GM12878 (cell line): Measurements from ENCODE around the gene PLB1. TPM values are rescaled to one million over a fixed set of nuclear protein-coding genes. Genes with fewer than 3 reads are reported as not detected.

Source experiments
- ATAC-seq: fragments of 200-7000 bp; cut with Tn5 transposase; 3 replicates; pipeline ENCODE4 v1.9.1; 2020; ENCODE audit warnings: mild to moderate bottlenecking, moderate library complexity
- BruUV-seq: library from RNA; stranded (reverse); fragments of 400-500 nt; replicated peaks from 2 replicates; lab custom pipeline; 2021; lab: Mats Ljungman, UMichigan
- CTCF ChIA-PET: fragments of 300-600 bp; sonication (Branson Sonifier 250); formaldehyde crosslinking; extraction: SDS; loops from one replicate; lab custom pipeline; 2021; ENCODE audit warnings: inconsistent platforms; lab: Yijun Ruan, JAX
- POLR2A ChIA-PET: fragments of 350-600 bp; formaldehyde crosslinking; extraction: SDS; loops from one replicate; lab custom pipeline; 2021; ENCODE audit warnings: inconsistent platforms; lab: Charles Lee
- RAD21 ChIA-PET: fragments of 300-600 bp; sonication (Branson Sonifier 250); formaldehyde crosslinking; loops from one replicate; lab custom pipeline; 2023; ENCODE audit warnings: antibody characterized with exemption; ENCODE audit not compliant: unreplicated experiment; lab: Charles Lee
- SMC1A ChIA-PET: fragments of 300-600 bp; sonication (Branson Sonifier 250); formaldehyde crosslinking; loops from one replicate; lab custom pipeline; 2023; ENCODE audit not compliant: unreplicated experiment, uncharacterized antibody; lab: Charles Lee
- DNase-seq: peaks from one replicate; pipeline ENCODE4 v3.0.0-alpha.2; 2011; ENCODE audit warnings: low read depth, low spot score
- FAIRE-seq: peaks from 3 replicates; lab custom pipeline; 2011; peaks lifted over from hg19 to GRCh38; lab: Jason Lieb, UNC
- H2AFZ ChIP-seq: 2 replicates; pipeline ENCODE4 v1.6.0; 2011; ENCODE audit warnings: low read depth, low read length, control low read depth; ENCODE audit not compliant: control insufficient read depth
- H3K27ac ChIP-seq: 2 replicates; pipeline ENCODE4 v1.5.1; 2011; ENCODE audit warnings: control low read depth; ENCODE audit not compliant: control insufficient read depth, insufficient read depth
- H3K27me3 ChIP-seq, 2 experiments: replicated peaks in 1 of 2; 2 replicates each; pipeline versions ENCODE4 v1.6.0 to v1.6.1; 2011; ENCODE audit warnings: low read length in 1 of 2; ENCODE audit not compliant: control insufficient read depth in 2 of 2, insufficient read depth in 2 of 2
- H3K36me3 ChIP-seq, 2 experiments: 2 replicates each; pipeline ENCODE4 v1.5.1; 2011; ENCODE audit warnings: low read length in 1 of 2; ENCODE audit not compliant: control insufficient read depth in 2 of 2, insufficient read depth in 2 of 2
- H3K4me1 ChIP-seq: 2 replicates; pipeline ENCODE4 v1.6.1; 2011; ENCODE audit warnings: mild to moderate bottlenecking, low read length, moderate library complexity, mixed read lengths; ENCODE audit not compliant: control insufficient read depth, insufficient read depth
- H3K4me2 ChIP-seq: 2 replicates; pipeline ENCODE4 v1.6.0; 2011; ENCODE audit warnings: control low read depth; ENCODE audit not compliant: control insufficient read depth, insufficient read depth
- H3K4me3 ChIP-seq: fragments of 200-600 bp; sonication (generic); 2 replicates; pipeline ENCODE4 v1.5.1; 2016
- H3K79me2 ChIP-seq: 2 replicates; pipeline ENCODE4 v1.6.0; 2011; ENCODE audit warnings: low read length; ENCODE audit not compliant: control insufficient read depth, insufficient read depth
- H3K9ac ChIP-seq: 2 replicates; pipeline ENCODE4 v1.8.0; 2011; ENCODE audit warnings: low read length, control low read depth, mixed read lengths; ENCODE audit not compliant: control insufficient read depth, insufficient read depth
- H3K9me3 ChIP-seq: replicated peaks from 3 replicates; pipeline ENCODE4 v1.5.1; 2011; ENCODE audit warnings: mild to moderate bottlenecking, low read length; ENCODE audit not compliant: control insufficient read depth, insufficient read depth
- H4K20me1 ChIP-seq: 2 replicates; pipeline ENCODE4 v1.6.0; 2011; ENCODE audit not compliant: control insufficient read depth, insufficient read depth
- HCFC1 ChIP-seq: fragments of 150-350 bp; IDR thresholded peaks from 2 replicates; pipeline ENCODE4 v1.6.1; 2014; ENCODE audit warnings: low read length
- MXI1 ChIP-seq: fragments of 150-350 bp; IDR thresholded peaks from 2 replicates; pipeline ENCODE4 v1.6.1; 2011; ENCODE audit warnings: low read depth, mild to moderate bottlenecking, inconsistent platforms, low read length, improper control_type of control experiment
- WGBS: methylation state at CpG from one replicate; pipeline ENCODE4 v1.1.6; 2016; ENCODE audit warnings: low lambda C conversion rate; ENCODE audit not compliant: insufficient replicate concordance, insufficient coverage; ENCODE audit errors: missing lambda C conversion rate; 5-methylcytosine and 5-hydroxymethylcytosine counted together
- in situ Hi-C: fragments of 300-500 bp; cut with MboI; formaldehyde crosslinking; loops from 9 replicates; pipeline ENCODE4 v1.14.3; 2018; ENCODE audit warnings: mixed read lengths
- intact Hi-C: fragments of 100-400 bp; cut with micrococcal nuclease; formaldehyde crosslinking; loops from one replicate; pipeline ENCODE4 v1.14.2; 2022; ENCODE audit not compliant: unreplicated experiment
- polyA plus RNA-seq, 11 experiments: library from polyadenylated mRNA; depleted of rRNA in 4 of 11; unstranded in 6 of 11; stranded (reverse) in 5 of 11; fragments of >200 nt; fragmentation: Nextera tagmentation in 4 of 11; fragmentation: Illumina TruSeq in 1 of 11; extraction: Ambion mirVana in 4 of 11; extraction: Trizol in 1 of 11; gene quantifications; 1 replicate in 1 of 11; 2 replicates in 10 of 11; pipeline versions ENCODE4 v1.2.1 to v1.2.3, GENCODE V29; 2011 to 2016; ENCODE audit warnings: inconsistent platforms in 2 of 11, missing spikeins in 2 of 11, low read depth in 1 of 11
- small RNA-seq: library from RNA; depleted of rRNA; stranded (forward); fragments of <200 nt; gene quantifications from one replicate; pipeline ENCODE3, GENCODE V24; 2014
- total RNA-seq, 4 experiments: library from RNA; depleted of rRNA in 3 of 4; stranded (reverse); fragments of >200 nt in 3 of 4; fragmentation: Illumina TruSeq in 1 of 4; extraction: Trizol in 1 of 4; gene quantifications; 2 replicates each; pipeline versions ENCODE4 v1.2.1 to v1.2.3, GENCODE V29; 2013 to 2021
- TF ChIP-seq, protein P1 (sequence below), 3 experiments: IDR thresholded peaks in 2 of 3; conservative IDR thresholded peaks in 1 of 3; 2 replicates each; pipeline ENCODE4 v1.5.1; 2011; ENCODE audit warnings: low read depth in 3 of 3, low read length in 3 of 3, mild to moderate bottlenecking in 3 of 3, control low read depth in 2 of 3, moderate library complexity in 2 of 3, inconsistent platforms in 1 of 3, mixed read lengths in 1 of 3; ENCODE audit not compliant: control insufficient read depth in 2 of 3, insufficient read depth in 1 of 3; ENCODE audit errors: extremely low read depth in 1 of 3

Gene PLB1
- total and polyA plus RNA-seq, 10 of the 15 experiments (the other 5 are each of a cell fraction or from before 2014, with no cell fraction given), result 0.03 to 0.49 (median 0.28) TPM

DNA sequence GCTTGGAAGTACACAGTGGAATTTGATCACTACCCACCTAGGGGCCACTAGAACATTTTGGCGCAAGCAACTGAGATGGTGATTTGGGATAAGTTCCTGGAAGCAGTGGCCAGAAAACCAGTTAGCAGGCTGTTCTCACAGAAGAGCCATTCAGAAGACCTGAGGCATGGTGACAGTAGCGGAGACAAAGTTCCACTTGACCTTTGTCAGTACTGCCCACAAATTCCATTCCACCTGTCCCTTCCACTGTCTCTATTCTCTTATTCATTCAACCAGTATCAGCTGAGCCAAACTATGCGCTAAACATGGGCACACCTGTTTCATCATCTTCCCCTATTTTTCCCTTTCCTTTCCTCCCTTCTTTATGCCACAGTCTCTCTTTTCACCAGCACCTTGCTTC lies 196.6 kb downstream of the PLB1 start (continued):
- TF ChIP-seq, protein P1, sequence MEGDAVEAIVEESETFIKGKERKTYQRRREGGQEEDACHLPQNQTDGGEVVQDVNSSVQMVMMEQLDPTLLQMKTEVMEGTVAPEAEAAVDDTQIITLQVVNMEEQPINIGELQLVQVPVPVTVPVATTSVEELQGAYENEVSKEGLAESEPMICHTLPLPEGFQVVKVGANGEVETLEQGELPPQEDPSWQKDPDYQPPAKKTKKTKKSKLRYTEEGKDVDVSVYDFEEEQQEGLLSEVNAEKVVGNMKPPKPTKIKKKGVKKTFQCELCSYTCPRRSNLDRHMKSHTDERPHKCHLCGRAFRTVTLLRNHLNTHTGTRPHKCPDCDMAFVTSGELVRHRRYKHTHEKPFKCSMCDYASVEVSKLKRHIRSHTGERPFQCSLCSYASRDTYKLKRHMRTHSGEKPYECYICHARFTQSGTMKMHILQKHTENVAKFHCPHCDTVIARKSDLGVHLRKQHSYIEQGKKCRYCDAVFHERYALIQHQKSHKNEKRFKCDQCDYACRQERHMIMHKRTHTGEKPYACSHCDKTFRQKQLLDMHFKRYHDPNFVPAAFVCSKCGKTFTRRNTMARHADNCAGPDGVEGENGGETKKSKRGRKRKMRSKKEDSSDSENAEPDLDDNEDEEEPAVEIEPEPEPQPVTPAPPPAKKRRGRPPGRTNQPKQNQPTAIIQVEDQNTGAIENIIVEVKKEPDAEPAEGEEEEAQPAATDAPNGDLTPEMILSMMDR (IDR thresholded peaks at IDR 0.05 in 2 of 3, conservative IDR thresholded peaks at IDR 0.05 in 1 of 3; ENCODE audit: control insufficient read depth in 2 of 3, extremely low read depth in 1 of 3, insufficient read depth in 1 of 3, low read depth in 3 of 3, low read length in 3 of 3), result no peak
- TF ChIP-seq HCFC1, result no peak

DNA sequence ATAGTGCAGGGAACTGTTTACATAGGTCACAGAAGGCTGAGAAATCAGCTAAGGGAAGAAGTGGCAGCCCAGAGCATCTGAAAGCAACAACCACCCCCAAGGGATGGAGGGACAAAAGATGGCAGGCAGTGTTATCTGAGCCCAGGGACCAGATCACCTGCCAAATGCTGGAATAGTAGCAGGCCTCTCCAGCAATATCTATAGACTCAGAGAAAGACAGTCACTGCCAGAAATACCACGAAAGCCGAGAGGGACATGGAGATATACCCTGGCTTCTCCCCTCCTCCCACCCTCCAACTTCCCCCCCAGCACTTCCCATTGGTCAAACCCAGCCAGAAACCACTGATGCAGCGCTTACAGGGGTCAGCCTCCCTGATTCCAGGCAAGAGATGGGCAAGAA lies 197.4 kb downstream of the PLB1 start:
- no peak for ATAC-seq
- Histone ChIP-seq H3K27ac (no peak overlapping the region), H3K4me3 (no peak overlapping the region), H2AFZ (no peak overlapping the region), H3K9me3 (no peaks in the 10 kb centered on the region), H4K20me1 (no peaks in the 10 kb centered on the region), H3K36me3 (no peaks in the 10 kb centered on the region), H3K79me2 (no peaks in the 10 kb centered on the region), H3K4me2 (no peak overlapping the region), H3K4me1 (no peaks in the 10 kb centered on the region), H3K9ac (no peak overlapping the region), H3K27me3 (no peaks in the 10 kb centered on the region)
- DNase-seq, result no peak
- POLR2A ChIA-PET, result no interaction called here
- TF ChIP-seq MXI1, result no peak
- 36% methylated on average over 3 of the region's 3 CpGs for WGBS
- SMC1A ChIA-PET, result no interaction called here
- intact Hi-C loops, result no loop called here
- in situ Hi-C loops, result no loop called here
- CTCF ChIA-PET, result no interaction called here
- no peak for FAIRE-seq
- RAD21 ChIA-PET, result interaction anchor here (0.7 kb wide), 1 partner anchor 125 kb away, joined by 3 read pairs; no protein-coding TSS in a partner anchor
- no TSS peak for BruUV-seq

Small RNA genes lying within 50 kb of the gene (small RNA-seq; reads per million reads assigned to genes)
- gene RNA5SP89 (not detected), gene SNRPGP7 (not detected)

Other genes starting within 250 kb of the PLB1 start
- 0.16 and 0.40 TPM in 2 replicates for gene FOSL2, start 103.2 kb upstream of the PLB1 start, total RNA-seq (2014; rRNA removed)
- 0.14 and 0.36 TPM in 2 replicates for gene FOSL2, start 103.2 kb upstream of the PLB1 start, total RNA-seq (2014; rRNA removed; fragmentation: Illumina TruSeq; extraction: Trizol)
- 1.3 and 1.9 TPM in 2 replicates for gene FOSL2, start 103.2 kb upstream of the PLB1 start, total RNA-seq (2021)
- gene FOSL2, start 103.2 kb upstream of the PLB1 start, polyA plus RNA-seq (2011; rRNA removed), result 0.53 and 0.67 TPM in 2 replicates
- gene FOSL2, start 103.2 kb upstream of the PLB1 start, polyA plus RNA-seq (2014; fragmentation: Illumina TruSeq; extraction: Trizol), result 0.37 and 0.40 TPM in 2 replicates
- gene FOSL2, start 103.2 kb upstream of the PLB1 start, polyA plus RNA-seq (2014; fragmentation: Nextera tagmentation; extraction: Ambion mirVana), result under 1 TPM; 0.05 TPM
- gene FOSL2, start 103.2 kb upstream of the PLB1 start, polyA plus RNA-seq (2014; rRNA removed), result 0.32 and 0.36 TPM in 2 replicates
- gene FOSL2, start 103.2 kb upstream of the PLB1 start, polyA plus RNA-seq (2016; fragmentation: Nextera tagmentation; extraction: Ambion mirVana), result under 1 TPM; 0.13 to 0.21 TPM